ENCODE data around the gene EXOC6B.

GRCh38 chr2:72183466-72183865 lies 642.4 kb downstream of the EXOC6B start:
- TF ChIP-seq ZNF8 (CRISPR knock-in tag; IDR thresholded peaks at IDR 0.05) (no peak), ZFP3 (CRISPR knock-in tag; IDR thresholded peaks at IDR 0.05) (no peak), CSDC2 (CRISPR knock-in tag; IDR thresholded peaks at IDR 0.05) (no peak), BACH2 (CRISPR knock-in tag; IDR thresholded peaks at IDR 0.05; ENCODE audit: borderline replicate concordance) (no peak), RARB (CRISPR knock-in tag; IDR thresholded peaks at IDR 0.05) (no peak), PATZ1 (CRISPR knock-in tag; IDR thresholded peaks at IDR 0.05; ENCODE audit: borderline replicate concordance) (no peak), GLIS3 (CRISPR knock-in tag; IDR thresholded peaks at IDR 0.05) (no peak), ZNF70 (CRISPR knock-in tag; IDR thresholded peaks at IDR 0.05) (no peak)
- TF ChIP-seq, protein P1, sequence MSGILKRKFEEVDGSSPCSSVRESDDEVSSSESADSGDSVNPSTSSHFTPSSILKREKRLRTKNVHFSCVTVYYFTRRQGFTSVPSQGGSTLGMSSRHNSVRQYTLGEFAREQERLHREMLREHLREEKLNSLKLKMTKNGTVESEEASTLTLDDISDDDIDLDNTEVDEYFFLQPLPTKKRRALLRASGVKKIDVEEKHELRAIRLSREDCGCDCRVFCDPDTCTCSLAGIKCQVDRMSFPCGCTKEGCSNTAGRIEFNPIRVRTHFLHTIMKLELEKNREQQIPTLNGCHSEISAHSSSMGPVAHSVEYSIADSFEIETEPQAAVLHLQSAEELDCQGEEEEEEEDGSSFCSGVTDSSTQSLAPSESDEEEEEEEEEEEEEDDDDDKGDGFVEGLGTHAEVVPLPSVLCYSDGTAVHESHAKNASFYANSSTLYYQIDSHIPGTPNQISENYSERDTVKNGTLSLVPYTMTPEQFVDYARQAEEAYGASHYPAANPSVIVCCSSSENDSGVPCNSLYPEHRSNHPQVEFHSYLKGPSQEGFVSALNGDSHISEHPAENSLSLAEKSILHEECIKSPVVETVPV (CRISPR knock-in tag; IDR thresholded peaks at IDR 0.05) = no peak
- TF ChIP-seq, protein P2, sequence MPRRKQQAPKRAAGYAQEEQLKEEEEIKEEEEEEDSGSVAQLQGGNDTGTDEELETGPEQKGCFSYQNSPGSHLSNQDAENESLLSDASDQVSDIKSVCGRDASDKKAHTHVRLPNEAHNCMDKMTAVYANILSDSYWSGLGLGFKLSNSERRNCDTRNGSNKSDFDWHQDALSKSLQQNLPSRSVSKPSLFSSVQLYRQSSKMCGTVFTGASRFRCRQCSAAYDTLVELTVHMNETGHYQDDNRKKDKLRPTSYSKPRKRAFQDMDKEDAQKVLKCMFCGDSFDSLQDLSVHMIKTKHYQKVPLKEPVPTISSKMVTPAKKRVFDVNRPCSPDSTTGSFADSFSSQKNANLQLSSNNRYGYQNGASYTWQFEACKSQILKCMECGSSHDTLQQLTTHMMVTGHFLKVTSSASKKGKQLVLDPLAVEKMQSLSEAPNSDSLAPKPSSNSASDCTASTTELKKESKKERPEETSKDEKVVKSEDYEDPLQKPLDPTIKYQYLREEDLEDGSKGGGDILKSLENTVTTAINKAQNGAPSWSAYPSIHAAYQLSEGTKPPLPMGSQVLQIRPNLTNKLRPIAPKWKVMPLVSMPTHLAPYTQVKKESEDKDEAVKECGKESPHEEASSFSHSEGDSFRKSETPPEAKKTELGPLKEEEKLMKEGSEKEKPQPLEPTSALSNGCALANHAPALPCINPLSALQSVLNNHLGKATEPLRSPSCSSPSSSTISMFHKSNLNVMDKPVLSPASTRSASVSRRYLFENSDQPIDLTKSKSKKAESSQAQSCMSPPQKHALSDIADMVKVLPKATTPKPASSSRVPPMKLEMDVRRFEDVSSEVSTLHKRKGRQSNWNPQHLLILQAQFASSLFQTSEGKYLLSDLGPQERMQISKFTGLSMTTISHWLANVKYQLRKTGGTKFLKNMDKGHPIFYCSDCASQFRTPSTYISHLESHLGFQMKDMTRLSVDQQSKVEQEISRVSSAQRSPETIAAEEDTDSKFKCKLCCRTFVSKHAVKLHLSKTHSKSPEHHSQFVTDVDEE (CRISPR knock-in tag; IDR thresholded peaks at IDR 0.05) = no peak

All from SK-N-SH treated with all-trans-retinoic acid at 6 μM for 48 hours (cell line).